GM21447 (cell line): ENCODE data around the gene LRRFIP2.
A peak's percentile ranks its signal among the peaks of the same experiment; 100 is the strongest.
"Not testable (repeated sequence)": the region's sequence is repeated elsewhere in the genome, so short reads cannot be mapped to it uniquely, and the experiment has no call there.

Experiments
- ATAC-seq: cut with Tn5 transposase; IDR thresholded peaks from one replicate; pipeline ENCODE4 v1.9.1; 2021; ENCODE audit not compliant: unreplicated experiment

The LRRFIP2 gene

GRCh38 chr3:37074178-37074577 lies 100.2 kb downstream of the LRRFIP2 start:
- no peak for ATAC-seq

GRCh38 chr3:37072892-37073291 lies 101.5 kb downstream of the LRRFIP2 start:
- no peak for ATAC-seq

- ATAC-seq = no peak
Observed at GRCh38 chr3:37071921-37072320, 102.5 kb downstream of the LRRFIP2 start.

GRCh38 chr3:37068031-37068430 lies 106.4 kb downstream of the LRRFIP2 start:
- no peak for ATAC-seq

- ATAC-seq = no peak
Observed at GRCh38 chr3:37067577-37067976, 106.8 kb downstream of the LRRFIP2 start.

- no peak for ATAC-seq
Observed at GRCh38 chr3:37064747-37065146, 109.6 kb downstream of the LRRFIP2 start.

- ATAC-seq = no peak
Observed at GRCh38 chr3:37058117-37058516, 116.3 kb downstream of the LRRFIP2 start.

GRCh38 chr3:37056826-37057225 lies 117.6 kb downstream of the LRRFIP2 start:
- ATAC-seq = no peak

- not testable (repeated sequence) for ATAC-seq
Observed at GRCh38 chr3:37055077-37055476, 119.3 kb downstream of the LRRFIP2 start.

- ATAC-seq = peak; percentile 91
Observed at GRCh38 chr3:37054370-37054769, 120.0 kb downstream of the LRRFIP2 start.

- ATAC-seq = no peak
Observed at GRCh38 chr3:37053753-37054152, 120.6 kb downstream of the LRRFIP2 start.

GRCh38 chr3:37053337-37053736 lies 121.0 kb downstream of the LRRFIP2 start:
- ATAC-seq = no peak

- no peak for ATAC-seq
Observed at GRCh38 chr3:37052860-37053259, 121.5 kb downstream of the LRRFIP2 start.

- ATAC-seq = no peak
Observed at GRCh38 chr3:37050282-37050681, 124.1 kb downstream of the LRRFIP2 start.

GRCh38 chr3:37042712-37043111 lies 131.7 kb downstream of the LRRFIP2 start:
- not testable (repeated sequence) for ATAC-seq

GRCh38 chr3:37041546-37042195 lies 132.7 kb downstream of the LRRFIP2 start:
- no peak for ATAC-seq

- no peak for ATAC-seq
Observed at GRCh38 chr3:37040231-37040630, 134.2 kb downstream of the LRRFIP2 start.

- no peak for ATAC-seq
Observed at GRCh38 chr3:37039161-37039846, 135.1 kb downstream of the LRRFIP2 start.

- no peak for ATAC-seq
Observed at GRCh38 chr3:37037352-37037751, 137.0 kb downstream of the LRRFIP2 start.

GRCh38 chr3:37032961-37033360 lies 141.4 kb downstream of the LRRFIP2 start:
- no peak for ATAC-seq

- ATAC-seq = no peak
Observed at GRCh38 chr3:37031096-37031682, 143.2 kb downstream of the LRRFIP2 start.

- no peak for ATAC-seq
Observed at GRCh38 chr3:37030588-37030987, 143.8 kb downstream of the LRRFIP2 start.
